SK-N-SH treated with all-trans-retinoic acid at 6 μM for 48 hours (cell line): ENCODE measurements around the gene DRC7.

ENCODE experiments used
- ATAC-seq: fragments of 200-7000 bp; cut with Tn5 transposase; 3 replicates; pipeline ENCODE4 v1.9.1; 2020; ENCODE audit warnings: mild to moderate bottlenecking, moderate library complexity
- ARNTL ChIP-seq: fragments of 450-650 bp; formaldehyde crosslinking; IDR thresholded peaks from 2 replicates; pipeline ENCODE4 v1.5.0; 2020; ENCODE audit warnings: low read depth, mild to moderate bottlenecking, moderate library complexity, borderline replicate concordance
- BACH2 ChIP-seq: fragments of 250-450 bp; sonication (Bioruptor Pico); IDR thresholded peaks from 2 replicates; pipeline ENCODE4 v1.9.0; 2021; ENCODE audit warnings: mild to moderate bottlenecking, borderline replicate concordance
- CSDC2 ChIP-seq: fragments of 250-450 bp; sonication (Bioruptor Pico); IDR thresholded peaks from 2 replicates; pipeline ENCODE4 v1.5.0; 2020; ENCODE audit warnings: mild to moderate bottlenecking, moderate library complexity
- ESRRG ChIP-seq: fragments of 250-450 bp; sonication (Bioruptor Pico); IDR thresholded peaks from 2 replicates; pipeline ENCODE4 v1.6.1; 2021; ENCODE audit warnings: mild to moderate bottlenecking
- GLIS3 ChIP-seq: fragments of 250-450 bp; sonication (Bioruptor Pico); IDR thresholded peaks from 2 replicates; pipeline ENCODE4 v1.5.0; 2020; ENCODE audit warnings: mild to moderate bottlenecking, moderate library complexity
- ISL1 ChIP-seq: fragments of 250-450 bp; sonication (Bioruptor Pico); IDR thresholded peaks from 2 replicates; pipeline ENCODE4 v2.1.2; 2022; ENCODE audit warnings: mild to moderate bottlenecking, moderate library complexity
- OSR1 ChIP-seq: fragments of 250-450 bp; sonication (Bioruptor Pico); IDR thresholded peaks from 2 replicates; pipeline ENCODE4 v1.8.0; 2022; ENCODE audit warnings: moderate library complexity, mild to moderate bottlenecking, inconsistent platforms
- PPARA ChIP-seq: fragments of 250-450 bp; sonication (Bioruptor Pico); IDR thresholded peaks from 2 replicates; pipeline ENCODE4 v1.5.0; 2020; ENCODE audit warnings: mild to moderate bottlenecking, borderline replicate concordance
- RARB ChIP-seq: fragments of 250-450 bp; sonication (Bioruptor Pico); IDR thresholded peaks from 2 replicates; pipeline ENCODE4 v1.8.0; 2021; ENCODE audit warnings: mild to moderate bottlenecking, moderate library complexity
- SNAI2 ChIP-seq: fragments of 250-450 bp; sonication (Bioruptor Pico); IDR thresholded peaks from 2 replicates; pipeline ENCODE4 v1.5.0; 2020; ENCODE audit warnings: mild to moderate bottlenecking, moderate library complexity
- TCF4 ChIP-seq: fragments of 250-450 bp; sonication (Bioruptor Pico); IDR thresholded peaks from 2 replicates; pipeline ENCODE4 v1.8.0; 2021; ENCODE audit warnings: mild to moderate bottlenecking, moderate library complexity, borderline replicate concordance
- TOX ChIP-seq: fragments of 250-450 bp; sonication (Bioruptor Pico); IDR thresholded peaks from 2 replicates; pipeline ENCODE4 v1.8.0; 2021; ENCODE audit warnings: mild to moderate bottlenecking, moderate library complexity, borderline replicate concordance
- ZC3H10 ChIP-seq: fragments of 250-450 bp; sonication (Bioruptor Pico); IDR thresholded peaks from 2 replicates; pipeline ENCODE4 v1.5.1; 2021; ENCODE audit warnings: mild to moderate bottlenecking, moderate library complexity
- ZFP3 ChIP-seq: fragments of 250-450 bp; sonication (Bioruptor Pico); IDR thresholded peaks from 2 replicates; pipeline ENCODE4 v1.5.0; 2020; ENCODE audit warnings: mild to moderate bottlenecking, moderate library complexity
- ZFP30 ChIP-seq: fragments of 450-650 bp; formaldehyde crosslinking; IDR thresholded peaks from 2 replicates; pipeline ENCODE4 v1.5.0; 2022; ENCODE audit warnings: mild to moderate bottlenecking, moderate library complexity
- ZNF565 ChIP-seq: fragments of 450-650 bp; formaldehyde crosslinking; conservative IDR thresholded peaks from 2 replicates; pipeline ENCODE4 v1.5.0; 2020; ENCODE audit warnings: low read depth, mild to moderate bottlenecking, moderate library complexity
- ZNF8 ChIP-seq: fragments of 450-650 bp; formaldehyde crosslinking; IDR thresholded peaks from 2 replicates; pipeline ENCODE4 v1.5.0; 2020; ENCODE audit warnings: mild to moderate bottlenecking, moderate library complexity
- TF ChIP-seq, protein P1 (sequence below): fragments of 250-450 bp; sonication (Bioruptor Pico); IDR thresholded peaks from 2 replicates; pipeline ENCODE4 v1.5.1; 2020; ENCODE audit warnings: low read depth, mild to moderate bottlenecking, moderate library complexity
- TF ChIP-seq, protein P2 (sequence below): fragments of 250-450 bp; sonication (Bioruptor Pico); IDR thresholded peaks from 2 replicates; pipeline ENCODE4 v1.5.1; 2021; ENCODE audit warnings: mild to moderate bottlenecking, moderate library complexity
- TF ChIP-seq, protein P3 (sequence below): fragments of 250-450 bp; sonication (Bioruptor Pico); IDR thresholded peaks from 2 replicates; pipeline ENCODE4 v1.8.0; 2021; ENCODE audit warnings: low read depth, mild to moderate bottlenecking, moderate library complexity, borderline replicate concordance
- TF ChIP-seq, protein P4 (sequence below): fragments of 250-450 bp; sonication (Bioruptor Pico); IDR thresholded peaks from 2 replicates; pipeline ENCODE4 v1.8.0; 2020; ENCODE audit warnings: mild to moderate bottlenecking, moderate library complexity, borderline replicate concordance
- TF ChIP-seq, protein P5 (sequence below): fragments of 250-450 bp; sonication (Bioruptor Pico); IDR thresholded peaks from 2 replicates; pipeline ENCODE4 v1.5.0; 2020; ENCODE audit warnings: mild to moderate bottlenecking, moderate library complexity

DRC7 gene

DNA sequence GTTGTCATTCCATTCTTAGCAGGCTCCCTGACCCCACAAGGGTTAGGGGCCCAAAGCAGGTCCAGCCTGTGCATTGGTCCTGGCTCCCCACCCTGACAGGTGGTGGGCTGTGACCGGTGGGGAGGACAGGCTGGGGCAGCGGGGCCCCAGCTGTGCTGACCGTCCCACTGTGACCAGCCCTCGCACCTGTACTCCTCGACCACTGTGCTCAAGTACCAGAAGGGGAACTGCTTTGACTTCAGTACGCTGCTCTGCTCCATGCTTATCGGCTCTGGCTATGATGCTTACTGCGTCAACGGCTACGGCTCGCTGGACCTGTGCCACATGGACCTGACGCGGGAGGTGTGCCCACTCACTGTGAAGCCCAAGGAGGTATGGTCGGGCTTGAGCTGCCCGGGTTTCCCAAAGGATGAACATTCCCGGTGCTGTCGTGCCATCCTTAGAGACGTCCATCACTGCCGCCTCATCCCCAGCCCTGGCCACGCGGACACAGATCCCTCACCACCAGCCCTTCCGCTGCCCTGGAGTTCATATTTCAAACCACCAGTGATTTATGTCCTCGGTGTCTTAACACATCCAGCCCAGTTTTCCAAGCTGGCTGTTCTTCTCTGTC is 7.3 kb downstream of the DRC7 start:
- no peak for ATAC-seq
- TF ChIP-seq GLIS3 (CRISPR knock-in tag), result no peak
- no peak for TF ChIP-seq BACH2

DNA sequence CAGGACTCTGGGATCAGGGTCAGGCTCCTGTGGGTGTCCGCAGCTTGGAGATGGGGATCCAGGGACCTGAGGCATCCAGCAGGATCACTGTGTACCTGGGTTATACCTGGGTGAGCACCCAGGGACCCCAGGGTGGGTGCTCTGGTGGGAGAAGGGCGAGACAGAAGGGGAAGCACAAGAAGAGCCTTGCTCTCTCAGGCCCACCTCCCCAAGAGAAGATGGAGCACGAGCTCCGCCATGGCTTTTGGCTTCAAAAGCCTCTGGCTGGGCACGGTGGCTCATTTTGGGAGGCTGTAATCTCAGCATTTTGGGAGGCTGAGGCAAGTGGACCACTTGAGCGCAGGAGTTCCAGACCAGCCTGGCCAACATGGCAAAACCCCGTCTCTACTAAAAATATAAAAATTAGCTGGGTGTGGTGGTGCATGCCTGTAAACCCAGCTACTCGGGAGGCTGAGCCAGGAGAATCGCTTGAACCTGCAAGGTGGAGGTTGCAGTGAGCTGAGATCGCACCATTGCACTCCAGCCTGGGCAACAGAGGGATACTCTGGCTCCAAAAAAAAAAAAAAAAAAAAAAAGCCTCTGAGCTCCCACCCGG is 8.9 kb downstream of the DRC7 start:
- no peak for ATAC-seq
- TF ChIP-seq, protein P1, sequence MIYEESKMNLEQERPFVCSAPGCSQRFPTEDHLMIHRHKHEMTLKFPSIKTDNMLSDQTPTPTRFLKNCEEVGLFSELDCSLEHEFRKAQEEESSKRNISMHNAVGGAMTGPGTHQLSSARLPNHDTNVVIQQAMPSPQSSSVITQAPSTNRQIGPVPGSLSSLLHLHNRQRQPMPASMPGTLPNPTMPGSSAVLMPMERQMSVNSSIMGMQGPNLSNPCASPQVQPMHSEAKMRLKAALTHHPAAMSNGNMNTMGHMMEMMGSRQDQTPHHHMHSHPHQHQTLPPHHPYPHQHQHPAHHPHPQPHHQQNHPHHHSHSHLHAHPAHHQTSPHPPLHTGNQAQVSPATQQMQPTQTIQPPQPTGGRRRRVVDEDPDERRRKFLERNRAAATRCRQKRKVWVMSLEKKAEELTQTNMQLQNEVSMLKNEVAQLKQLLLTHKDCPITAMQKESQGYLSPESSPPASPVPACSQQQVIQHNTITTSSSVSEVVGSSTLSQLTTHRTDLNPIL (CRISPR knock-in tag), result no peak
- no peak for TF ChIP-seq ZNF8 (CRISPR knock-in tag)
- no peak for TF ChIP-seq TCF4 (CRISPR knock-in tag)
- TF ChIP-seq PPARA (CRISPR knock-in tag), result no peak
- TF ChIP-seq ZFP30 (CRISPR knock-in tag), result no peak
- no peak for TF ChIP-seq CSDC2 (CRISPR knock-in tag)
- TF ChIP-seq ZC3H10 (CRISPR knock-in tag), result no peak
- TF ChIP-seq, protein P2, sequence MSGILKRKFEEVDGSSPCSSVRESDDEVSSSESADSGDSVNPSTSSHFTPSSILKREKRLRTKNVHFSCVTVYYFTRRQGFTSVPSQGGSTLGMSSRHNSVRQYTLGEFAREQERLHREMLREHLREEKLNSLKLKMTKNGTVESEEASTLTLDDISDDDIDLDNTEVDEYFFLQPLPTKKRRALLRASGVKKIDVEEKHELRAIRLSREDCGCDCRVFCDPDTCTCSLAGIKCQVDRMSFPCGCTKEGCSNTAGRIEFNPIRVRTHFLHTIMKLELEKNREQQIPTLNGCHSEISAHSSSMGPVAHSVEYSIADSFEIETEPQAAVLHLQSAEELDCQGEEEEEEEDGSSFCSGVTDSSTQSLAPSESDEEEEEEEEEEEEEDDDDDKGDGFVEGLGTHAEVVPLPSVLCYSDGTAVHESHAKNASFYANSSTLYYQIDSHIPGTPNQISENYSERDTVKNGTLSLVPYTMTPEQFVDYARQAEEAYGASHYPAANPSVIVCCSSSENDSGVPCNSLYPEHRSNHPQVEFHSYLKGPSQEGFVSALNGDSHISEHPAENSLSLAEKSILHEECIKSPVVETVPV, result no peak
- TF ChIP-seq, protein P3, sequence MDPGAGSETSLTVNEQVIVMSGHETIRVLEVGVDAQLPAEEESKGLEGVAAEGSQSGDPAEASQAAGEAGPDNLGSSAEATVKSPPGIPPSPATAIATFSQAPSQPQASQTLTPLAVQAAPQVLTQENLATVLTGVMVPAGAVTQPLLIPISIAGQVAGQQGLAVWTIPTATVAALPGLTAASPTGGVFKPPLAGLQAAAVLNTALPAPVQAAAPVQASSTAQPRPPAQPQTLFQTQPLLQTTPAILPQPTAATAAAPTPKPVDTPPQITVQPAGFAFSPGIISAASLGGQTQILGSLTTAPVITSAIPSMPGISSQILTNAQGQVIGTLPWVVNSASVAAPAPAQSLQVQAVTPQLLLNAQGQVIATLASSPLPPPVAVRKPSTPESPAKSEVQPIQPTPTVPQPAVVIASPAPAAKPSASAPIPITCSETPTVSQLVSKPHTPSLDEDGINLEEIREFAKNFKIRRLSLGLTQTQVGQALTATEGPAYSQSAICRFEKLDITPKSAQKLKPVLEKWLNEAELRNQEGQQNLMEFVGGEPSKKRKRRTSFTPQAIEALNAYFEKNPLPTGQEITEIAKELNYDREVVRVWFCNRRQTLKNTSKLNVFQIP, result no peak
- no peak for TF ChIP-seq ESRRG
- TF ChIP-seq BACH2, result no peak
- no peak for TF ChIP-seq TOX
- TF ChIP-seq RARB (CRISPR knock-in tag), result no peak
- no peak for TF ChIP-seq ISL1 (CRISPR knock-in tag)
- no peak for TF ChIP-seq GLIS3 (CRISPR knock-in tag)
- TF ChIP-seq ZNF565 (CRISPR knock-in tag), result no peak

DNA sequence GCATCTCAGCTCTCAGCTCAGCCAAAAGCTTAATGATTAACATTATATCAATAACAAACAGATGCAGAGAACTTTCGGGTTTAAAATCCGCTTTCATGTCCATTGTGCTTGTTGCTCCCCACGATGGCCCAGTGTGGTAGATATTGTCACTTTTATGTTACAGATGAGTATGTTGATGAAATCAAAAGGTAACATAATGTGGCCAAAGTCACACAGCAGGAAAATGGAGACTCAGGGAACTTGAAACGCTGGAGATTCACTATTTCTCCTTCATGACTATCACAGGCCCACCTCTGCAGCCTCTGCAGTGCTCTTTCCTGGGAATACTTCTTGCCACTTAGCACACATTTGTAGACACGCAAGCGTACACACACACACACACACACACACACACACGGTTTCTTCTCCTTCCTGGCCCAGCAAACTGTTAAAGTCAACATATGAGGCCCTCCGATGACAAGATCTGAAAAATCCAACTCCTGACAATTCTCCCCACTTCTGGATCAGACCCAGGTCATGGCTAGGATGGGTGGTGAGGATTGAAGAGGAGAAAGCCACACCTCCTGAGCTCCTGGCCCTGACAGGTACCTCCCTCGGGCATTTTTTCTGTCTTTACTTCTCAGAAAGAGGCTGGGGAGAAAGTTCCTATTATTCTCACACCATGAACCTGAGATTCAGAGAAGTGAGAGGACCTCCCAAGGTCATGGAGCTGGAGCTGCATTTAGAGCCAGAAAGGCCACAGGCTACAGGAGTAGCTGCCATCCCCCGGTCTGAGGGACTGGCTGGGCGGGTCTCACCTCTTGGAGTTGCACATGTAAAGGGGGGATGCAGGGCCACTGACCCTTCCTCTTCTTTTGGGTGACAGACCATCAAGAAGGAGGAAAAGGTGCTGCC is 9.7 kb downstream of the DRC7 start:
- ATAC-seq, result no peak
- TF ChIP-seq TOX, result no peak
- TF ChIP-seq, protein P1 (CRISPR knock-in tag), result no peak
- TF ChIP-seq CSDC2 (CRISPR knock-in tag), result no peak
- TF ChIP-seq ISL1 (CRISPR knock-in tag), result no peak
- no peak for TF ChIP-seq BACH2
- TF ChIP-seq TCF4 (CRISPR knock-in tag), result no peak
- TF ChIP-seq OSR1 (CRISPR knock-in tag), result no peak
- no peak for TF ChIP-seq GLIS3 (CRISPR knock-in tag)
- TF ChIP-seq ZFP30 (CRISPR knock-in tag), result no peak
- TF ChIP-seq, protein P4, sequence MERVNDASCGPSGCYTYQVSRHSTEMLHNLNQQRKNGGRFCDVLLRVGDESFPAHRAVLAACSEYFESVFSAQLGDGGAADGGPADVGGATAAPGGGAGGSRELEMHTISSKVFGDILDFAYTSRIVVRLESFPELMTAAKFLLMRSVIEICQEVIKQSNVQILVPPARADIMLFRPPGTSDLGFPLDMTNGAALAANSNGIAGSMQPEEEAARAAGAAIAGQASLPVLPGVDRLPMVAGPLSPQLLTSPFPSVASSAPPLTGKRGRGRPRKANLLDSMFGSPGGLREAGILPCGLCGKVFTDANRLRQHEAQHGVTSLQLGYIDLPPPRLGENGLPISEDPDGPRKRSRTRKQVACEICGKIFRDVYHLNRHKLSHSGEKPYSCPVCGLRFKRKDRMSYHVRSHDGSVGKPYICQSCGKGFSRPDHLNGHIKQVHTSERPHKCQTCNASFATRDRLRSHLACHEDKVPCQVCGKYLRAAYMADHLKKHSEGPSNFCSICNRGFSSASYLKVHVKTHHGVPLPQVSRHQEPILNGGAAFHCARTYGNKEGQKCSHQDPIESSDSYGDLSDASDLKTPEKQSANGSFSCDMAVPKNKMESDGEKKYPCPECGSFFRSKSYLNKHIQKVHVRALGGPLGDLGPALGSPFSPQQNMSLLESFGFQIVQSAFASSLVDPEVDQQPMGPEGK (CRISPR knock-in tag), result no peak
- no peak for TF ChIP-seq ZFP3 (CRISPR knock-in tag)
- TF ChIP-seq ESRRG, result no peak
- TF ChIP-seq, protein P5, sequence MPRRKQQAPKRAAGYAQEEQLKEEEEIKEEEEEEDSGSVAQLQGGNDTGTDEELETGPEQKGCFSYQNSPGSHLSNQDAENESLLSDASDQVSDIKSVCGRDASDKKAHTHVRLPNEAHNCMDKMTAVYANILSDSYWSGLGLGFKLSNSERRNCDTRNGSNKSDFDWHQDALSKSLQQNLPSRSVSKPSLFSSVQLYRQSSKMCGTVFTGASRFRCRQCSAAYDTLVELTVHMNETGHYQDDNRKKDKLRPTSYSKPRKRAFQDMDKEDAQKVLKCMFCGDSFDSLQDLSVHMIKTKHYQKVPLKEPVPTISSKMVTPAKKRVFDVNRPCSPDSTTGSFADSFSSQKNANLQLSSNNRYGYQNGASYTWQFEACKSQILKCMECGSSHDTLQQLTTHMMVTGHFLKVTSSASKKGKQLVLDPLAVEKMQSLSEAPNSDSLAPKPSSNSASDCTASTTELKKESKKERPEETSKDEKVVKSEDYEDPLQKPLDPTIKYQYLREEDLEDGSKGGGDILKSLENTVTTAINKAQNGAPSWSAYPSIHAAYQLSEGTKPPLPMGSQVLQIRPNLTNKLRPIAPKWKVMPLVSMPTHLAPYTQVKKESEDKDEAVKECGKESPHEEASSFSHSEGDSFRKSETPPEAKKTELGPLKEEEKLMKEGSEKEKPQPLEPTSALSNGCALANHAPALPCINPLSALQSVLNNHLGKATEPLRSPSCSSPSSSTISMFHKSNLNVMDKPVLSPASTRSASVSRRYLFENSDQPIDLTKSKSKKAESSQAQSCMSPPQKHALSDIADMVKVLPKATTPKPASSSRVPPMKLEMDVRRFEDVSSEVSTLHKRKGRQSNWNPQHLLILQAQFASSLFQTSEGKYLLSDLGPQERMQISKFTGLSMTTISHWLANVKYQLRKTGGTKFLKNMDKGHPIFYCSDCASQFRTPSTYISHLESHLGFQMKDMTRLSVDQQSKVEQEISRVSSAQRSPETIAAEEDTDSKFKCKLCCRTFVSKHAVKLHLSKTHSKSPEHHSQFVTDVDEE (CRISPR knock-in tag), result no peak
- TF ChIP-seq ARNTL (CRISPR knock-in tag), result no peak
- no peak for TF ChIP-seq PPARA (CRISPR knock-in tag)
- TF ChIP-seq, protein P3, result no peak
- no peak for TF ChIP-seq ZC3H10 (CRISPR knock-in tag)
- TF ChIP-seq SNAI2, result no peak
